ENCODE results near the gene PRPF40A. TPM values are rescaled to one million over a fixed set of nuclear protein-coding genes. Genes with fewer than 3 reads are reported as not detected.

PRPF40A gene
- total and polyA plus RNA-seq, 10 of the 15 experiments (the other 5 are each of a cell fraction or from before 2014, with no cell fraction given), result 97.8 to 197 (median 144) TPM

GRCh38 chr2:152682663-152683062 is 34.6 kb downstream of the PRPF40A start (continued):
- TF ChIP-seq USF1 (IDR thresholded peaks at IDR 0.05; ENCODE audit: borderline replicate concordance, extremely low read length, insufficient read depth, low read depth, low read length), result no peak
- TF ChIP-seq SMARCA5 (IDR thresholded peaks at IDR 0.05), result no peak

- H3K9me3 ChIP-seq (replicated peaks; ENCODE audit: control insufficient read depth, insufficient read depth, low read length), result no peaks in the 10 kb centered on the region
- H3K4me2 ChIP-seq (ENCODE audit: control insufficient read depth, insufficient read depth), result no peak overlapping the region
- peaks cover 8 to 31% of the 10 kb centered on the region in 2 experiments for H3K36me3 ChIP-seq (ENCODE audit: control insufficient read depth in 2 of 2, insufficient read depth in 2 of 2, low read length in 1 of 2)
- DNase-seq (ENCODE audit: low read depth, low spot score) (no peak), FAIRE-seq (no peak), ATAC-seq (no peak)
- H3K4me1 ChIP-seq (ENCODE audit: control insufficient read depth, insufficient read depth, low read length), result no peaks in the 10 kb centered on the region
- H3K27me3 ChIP-seq (replicated peaks in 1 of 2; ENCODE audit: control insufficient read depth in 2 of 2, insufficient read depth in 2 of 2, low read length in 1 of 2), result no peaks in the 10 kb centered on the region
- no peak overlapping the region for H3K9ac ChIP-seq (ENCODE audit: control insufficient read depth, insufficient read depth, low read length)
- BruUV-seq (replicated peaks), result no TSS peak
- H2AFZ ChIP-seq (ENCODE audit: control insufficient read depth, low read depth, low read length), result no peak overlapping the region
- CTCF ChIA-PET, result no interaction called here
- in situ Hi-C loops (cut with MboI) (no loop called here), intact Hi-C loops (cut with micrococcal nuclease; ENCODE audit: unreplicated experiment) (no loop called here)
- H4K20me1 ChIP-seq (ENCODE audit: control insufficient read depth, insufficient read depth), result no peaks in the 10 kb centered on the region
- no peak overlapping the region for H3K27ac ChIP-seq (ENCODE audit: control insufficient read depth, insufficient read depth)
- no peak overlapping the region for H3K4me3 ChIP-seq
- peaks cover 3% of the 10 kb centered on the region for H3K79me2 ChIP-seq (ENCODE audit: control insufficient read depth, insufficient read depth, low read length)
- RAD21 ChIA-PET (ENCODE audit: unreplicated experiment), result no interaction called here
- no peak for TF ChIP-seq BCL11A (IDR thresholded peaks at IDR 0.05; ENCODE audit: low read depth, low read length)
- POLR2A ChIA-PET, result no interaction called here
- SMC1A ChIA-PET (ENCODE audit: uncharacterized antibody, unreplicated experiment), result no interaction called here
- WGBS (ENCODE audit: insufficient coverage, insufficient replicate concordance, low lambda C conversion rate, missing lambda C conversion rate), result 100% methylated on average over 2 of the region's 2 CpGs
Measured at GRCh38 chr2:152678808-152679207, 38.5 kb downstream of the PRPF40A start.

- RAD21 ChIA-PET (ENCODE audit: unreplicated experiment), result interaction anchor here (0.7 kb wide), 1 partner anchor 67 kb away, joined by 3 read pairs; no protein-coding TSS in a partner anchor
- 95% methylated on average over 3 of the region's 3 CpGs for WGBS (ENCODE audit: insufficient coverage, insufficient replicate concordance, low lambda C conversion rate, missing lambda C conversion rate)
- H3K9me3 ChIP-seq (replicated peaks; ENCODE audit: control insufficient read depth, insufficient read depth, low read length), result no peaks in the 10 kb centered on the region
- H3K79me2 ChIP-seq (ENCODE audit: control insufficient read depth, insufficient read depth, low read length), result no peaks in the 10 kb centered on the region
- SMC1A ChIA-PET (ENCODE audit: uncharacterized antibody, unreplicated experiment), result interaction anchor here (1.3 kb wide), 1 partner anchor 10 kb away, joined by 3 read pairs; no protein-coding TSS in a partner anchor
- BruUV-seq (replicated peaks), result no TSS peak
- no peak overlapping the region for H2AFZ ChIP-seq (ENCODE audit: control insufficient read depth, low read depth, low read length)
- H3K4me2 ChIP-seq (ENCODE audit: control insufficient read depth, insufficient read depth), result no peak overlapping the region
- peaks cover 5 to 36% of the 10 kb centered on the region in 2 experiments for H3K36me3 ChIP-seq (ENCODE audit: control insufficient read depth in 2 of 2, insufficient read depth in 2 of 2, low read length in 1 of 2)
- ATAC-seq (no peak), DNase-seq (ENCODE audit: low read depth, low spot score) (no peak), FAIRE-seq (no peak)
- H3K4me3 ChIP-seq, result no peak overlapping the region
- CTCF ChIA-PET, result interaction anchor here (1.3 kb wide), 1 partner anchor 66 kb away, joined by 3 read pairs; no protein-coding TSS in a partner anchor
- H3K27me3 ChIP-seq (replicated peaks in 1 of 2; ENCODE audit: control insufficient read depth in 2 of 2, insufficient read depth in 2 of 2, low read length in 1 of 2), result no peaks in the 10 kb centered on the region
- intact Hi-C loops (cut with micrococcal nuclease; ENCODE audit: unreplicated experiment), result no loop called here
- no peaks in the 10 kb centered on the region for H4K20me1 ChIP-seq (ENCODE audit: control insufficient read depth, insufficient read depth)
- no peaks in the 10 kb centered on the region for H3K4me1 ChIP-seq (ENCODE audit: control insufficient read depth, insufficient read depth, low read length)
- no peak overlapping the region for H3K9ac ChIP-seq (ENCODE audit: control insufficient read depth, insufficient read depth, low read length)
- in situ Hi-C loops (cut with MboI), result no loop called here
- no peak overlapping the region for H3K27ac ChIP-seq (ENCODE audit: control insufficient read depth, insufficient read depth)
- TF ChIP-seq BACH1 (IDR thresholded peaks at IDR 0.05; ENCODE audit: borderline replicate concordance), result no peak
- no peak for TF ChIP-seq ATF7 (IDR thresholded peaks at IDR 0.05; ENCODE audit: low read depth)
- TF ChIP-seq FOS (IDR thresholded peaks at IDR 0.05; ENCODE audit: borderline replicate concordance, extremely low read depth, insufficient read length), result no peak
- no peak for TF ChIP-seq CBX5 (IDR thresholded peaks at IDR 0.05; ENCODE audit: low read depth)
- no peak for TF ChIP-seq JUND (IDR thresholded peaks at IDR 0.05; ENCODE audit: low read depth, low read length)
- TF ChIP-seq GATAD2B (conservative IDR thresholded peaks at IDR 0.05; ENCODE audit: low read depth), result no peak
- no peak for TF ChIP-seq RELA (IDR thresholded peaks at IDR 0.05; ENCODE audit: borderline replicate concordance, partially characterized antibody)
- no peak for TF ChIP-seq MXI1 (IDR thresholded peaks at IDR 0.05; ENCODE audit: low read depth, low read length)
- no peak for TF ChIP-seq KDM1A (IDR thresholded peaks at IDR 0.05; ENCODE audit: borderline replicate concordance)
- POLR2A ChIA-PET, result no interaction called here
Measured at GRCh38 chr2:152676461-152676860, 40.8 kb downstream of the PRPF40A start.

All from GM12878 (cell line).